Measurements from ENCODE around the gene SHOC2.

DNA sequence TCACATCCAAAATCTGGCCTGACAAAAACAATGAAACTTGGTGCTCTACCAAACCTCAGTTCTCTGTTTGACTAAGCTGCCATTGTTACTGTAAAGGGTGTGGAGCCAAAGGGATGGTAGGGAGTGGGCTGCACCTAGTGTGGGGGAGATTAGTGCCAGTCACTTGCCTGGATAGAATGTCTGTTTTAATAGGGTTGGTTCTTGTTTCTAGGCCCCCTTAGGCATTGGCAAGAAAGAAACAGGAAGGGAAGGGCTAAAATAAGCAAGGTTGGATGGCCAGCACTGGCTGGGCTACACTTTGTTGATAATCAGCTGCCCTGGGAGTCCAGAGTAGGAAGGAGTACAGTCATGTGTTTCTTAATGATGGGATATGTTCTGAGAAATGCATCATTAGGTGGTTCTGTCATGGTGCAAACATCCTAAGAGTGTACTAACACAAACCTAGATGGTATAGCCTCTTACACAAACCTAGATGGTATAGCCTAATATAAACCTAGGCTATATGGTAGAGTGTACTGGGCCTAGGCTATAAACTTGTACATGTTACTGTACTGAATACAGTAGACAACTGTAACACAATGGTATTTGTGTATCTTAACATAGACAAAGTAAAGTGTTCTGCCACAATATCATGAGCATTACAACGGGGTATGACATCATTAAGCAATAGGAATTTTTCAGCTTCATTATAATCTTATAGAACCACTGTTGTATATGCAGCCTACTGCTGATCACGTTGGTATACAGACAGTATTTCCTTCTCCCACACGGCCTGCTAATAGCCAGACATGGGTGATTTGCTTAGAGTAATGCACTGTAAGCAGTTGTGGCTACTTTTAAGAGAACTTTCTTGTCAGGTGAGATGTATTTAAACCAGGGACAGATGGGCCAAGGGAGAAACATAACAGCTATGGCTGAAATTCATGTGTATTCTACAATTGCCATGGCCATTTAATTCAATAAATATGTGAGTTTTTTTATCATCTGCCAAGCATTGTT lies 15.8 kb upstream of the SHOC2 start:
- TF ChIP-seq, protein P1, sequence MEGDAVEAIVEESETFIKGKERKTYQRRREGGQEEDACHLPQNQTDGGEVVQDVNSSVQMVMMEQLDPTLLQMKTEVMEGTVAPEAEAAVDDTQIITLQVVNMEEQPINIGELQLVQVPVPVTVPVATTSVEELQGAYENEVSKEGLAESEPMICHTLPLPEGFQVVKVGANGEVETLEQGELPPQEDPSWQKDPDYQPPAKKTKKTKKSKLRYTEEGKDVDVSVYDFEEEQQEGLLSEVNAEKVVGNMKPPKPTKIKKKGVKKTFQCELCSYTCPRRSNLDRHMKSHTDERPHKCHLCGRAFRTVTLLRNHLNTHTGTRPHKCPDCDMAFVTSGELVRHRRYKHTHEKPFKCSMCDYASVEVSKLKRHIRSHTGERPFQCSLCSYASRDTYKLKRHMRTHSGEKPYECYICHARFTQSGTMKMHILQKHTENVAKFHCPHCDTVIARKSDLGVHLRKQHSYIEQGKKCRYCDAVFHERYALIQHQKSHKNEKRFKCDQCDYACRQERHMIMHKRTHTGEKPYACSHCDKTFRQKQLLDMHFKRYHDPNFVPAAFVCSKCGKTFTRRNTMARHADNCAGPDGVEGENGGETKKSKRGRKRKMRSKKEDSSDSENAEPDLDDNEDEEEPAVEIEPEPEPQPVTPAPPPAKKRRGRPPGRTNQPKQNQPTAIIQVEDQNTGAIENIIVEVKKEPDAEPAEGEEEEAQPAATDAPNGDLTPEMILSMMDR (IDR thresholded peaks at IDR 0.05), result no peak
- no peak for TF ChIP-seq EP300 (IDR thresholded peaks at IDR 0.05)
- no peak for TF ChIP-seq POLR2A (IDR thresholded peaks at IDR 0.05)
